ENCODE data around the gene AARS2. TPM values are rescaled to one million over a fixed set of nuclear protein-coding genes. Genes with fewer than 3 reads are reported as not detected.

AARS2 gene
- total and polyA plus RNA-seq, 2 of the 8 experiments (the other 6 are each of a cell fraction or from before 2014, with no cell fraction given) = 8.6 to 20.4 TPM

DNA sequence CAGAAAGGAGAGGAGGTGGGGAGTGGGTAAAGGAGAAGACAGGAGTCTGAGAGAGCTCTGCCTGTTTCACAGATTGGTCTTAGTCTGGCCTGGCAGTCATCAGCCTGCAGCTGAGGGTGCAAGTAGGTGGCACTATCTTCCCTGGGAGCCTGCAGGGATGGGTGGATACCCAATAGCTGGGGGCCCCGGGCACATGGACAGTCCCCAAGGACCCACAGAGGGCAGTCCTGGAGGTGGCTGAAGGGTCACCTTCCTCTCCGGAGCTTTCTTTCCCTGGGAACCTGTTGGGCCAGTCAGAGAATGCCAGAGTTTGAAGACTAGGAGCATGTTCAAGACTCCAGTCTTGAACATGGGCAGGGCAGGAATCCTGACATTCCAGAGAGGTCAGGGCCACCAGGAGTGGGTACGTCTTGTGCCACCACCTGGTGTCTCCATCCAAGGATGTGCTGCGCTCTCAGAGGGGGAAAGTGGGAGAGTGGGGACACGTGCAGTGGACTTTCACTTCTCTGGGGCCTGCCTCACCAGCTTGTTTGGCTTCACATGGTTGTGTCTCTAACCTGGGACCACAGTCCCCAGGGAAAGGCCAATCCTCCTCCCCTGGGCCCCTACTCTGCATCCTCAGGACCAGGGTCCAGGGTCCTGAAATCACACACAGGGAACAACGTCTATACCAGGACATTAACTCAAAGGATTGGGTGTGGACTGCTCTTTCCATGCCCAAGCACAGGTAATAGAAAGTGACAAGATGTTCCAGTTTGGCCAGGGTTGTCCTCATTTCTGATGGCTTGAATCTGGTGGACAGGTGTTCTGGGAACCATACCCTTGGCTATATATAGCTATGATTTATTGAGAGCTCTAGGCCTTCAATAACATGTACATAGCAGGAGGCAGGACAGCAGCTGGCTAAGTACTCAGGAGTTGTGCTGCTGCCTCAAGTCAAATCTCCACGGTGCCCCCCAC lies 18.0 kb downstream of the AARS2 start:
- Histone ChIP-seq H4K20me1 (replicated peaks in 1 of 2; ENCODE audit: control insufficient read depth in 1 of 2, insufficient read depth in 2 of 2, low read length in 2 of 2) (no peaks in the 10 kb centered on the region), H3K18ac (ENCODE audit: extremely low read depth, low read length) (no peak overlapping the region), H2BK120ac (replicated peaks; ENCODE audit: low read depth, low read length) (no peak overlapping the region), H2AK5ac (ENCODE audit: low read depth, low read length) (no peak overlapping the region), H3K27me3 (replicated peaks in 1 of 4; ENCODE audit: control insufficient read depth in 3 of 4, extremely low read depth in 1 of 4, insufficient read depth in 3 of 4, low read length in 3 of 4) (peaks cover 0 to 22% (median 15%) of the 10 kb centered on the region in 4 experiments; a peak in 6 of 7 replicates), H2BK20ac (ENCODE audit: low read length) (no peak overlapping the region), H2AFZ (ENCODE audit: low read length) (no peak overlapping the region), H3K4me2 (ENCODE audit: insufficient read depth in 1 of 2, low read depth in 2 of 2, low read length in 2 of 2) (no peak overlapping the region), H3K4me3 (ENCODE audit: extremely low read depth in 1 of 4, insufficient read depth in 2 of 4, low read depth in 3 of 4, low read length in 4 of 4) (no peak overlapping the region), H2BK5ac (ENCODE audit: low read depth, low read length) (no peak overlapping the region), H3K23me2 (ENCODE audit: low read depth, low read length) (peaks cover 14% of the 10 kb centered on the region), H3K79me2 (ENCODE audit: control insufficient read depth in 1 of 2, insufficient read depth in 2 of 2, low read length in 2 of 2) (no peaks in the 10 kb centered on the region), H3K4me1 (replicated peaks in 1 of 4; ENCODE audit: control insufficient read depth in 3 of 4, insufficient read depth in 4 of 4, low read length in 3 of 4) (peaks cover 0 to 5% (median 4%) of the 10 kb centered on the region in 4 experiments; a peak in 4 of 7 replicates), H3K9ac (replicated peaks in 1 of 4; ENCODE audit: extremely low read depth in 1 of 4, low read depth in 3 of 4, low read length in 3 of 4) (no peak overlapping the region), H3K56ac (replicated peaks; ENCODE audit: insufficient read length, low read depth, low read length) (no peak overlapping the region), H4K5ac (ENCODE audit: insufficient read length, low read depth, low read length) (no peak overlapping the region), H2BK12ac (ENCODE audit: low read depth, low read length) (no peak overlapping the region), H4K91ac (replicated peaks; ENCODE audit: insufficient read length, low read length) (no peak overlapping the region), H3K23ac (ENCODE audit: insufficient read length) (no peak overlapping the region), H3K14ac (ENCODE audit: insufficient read length) (no peak overlapping the region), H2BK15ac (ENCODE audit: low read length) (no peak overlapping the region), H3K36me3 (ENCODE audit: control insufficient read depth in 2 of 4, insufficient read depth in 4 of 4, low read length in 3 of 4) (peaks cover 0 to 1% (median 0%) of the 10 kb centered on the region in 4 experiments; a peak in 2 of 8 replicates), H3K27ac (ENCODE audit: low read depth, low read length) (no peak overlapping the region), H3K4ac (replicated peaks; ENCODE audit: insufficient read length, low read depth, low read length) (no peak overlapping the region), H3K9me3 (ENCODE audit: insufficient read depth in 2 of 2, low read depth in 1 of 2, low read length in 1 of 2) (no peaks in the 10 kb centered on the region), H3K79me1 (ENCODE audit: low read depth, low read length) (no peaks in the 10 kb centered on the region), H4K8ac (ENCODE audit: extremely low read depth, insufficient read depth, low read length) (no peak overlapping the region; the same call in 1 of the 2 replicates)
- ChIA-PET POLR2A (ENCODE audit: partially characterized antibody) (interaction anchor here (0.9 to 10.4 kb wide), 11 partner anchors 8 to 48 kb away, joined by 3 to 102 read pairs (median 34); partner anchors contain the start of genes AARS2, HSP90AB1, SLC35B2 and TMEM151B), CTCF (ENCODE audit: partially characterized antibody) (interaction anchor here (1.1 to 6.5 kb wide), 9 partner anchors 10 to 476 kb away, joined by 3 to 71 read pairs (median 11); partner anchors contain the start of genes AARS2 and TMEM151B)
- WGBS, 2 experiments (ENCODE audit: extremely low coverage in 1 of 2, insufficient coverage in 1 of 2, insufficient read length in 1 of 2, insufficient replicate concordance in 2 of 2, low coverage in 1 of 2, low lambda C conversion rate in 2 of 2, missing lambda C conversion rate in 1 of 2) = 82% methylated on average over 7 of the region's 7 CpGs; no CpG with 5 or more reads in 1 of the 2 experiments
- FAIRE-seq (no peak), DNase-seq (ENCODE audit: low read depth in 1 of 2, low spot score in 2 of 2) (no peak)
- no peak for TF ChIP-seq GTF2F1 (IDR thresholded peaks at IDR 0.05; ENCODE audit: borderline replicate concordance, low read depth, low read length)
